ENCODE results near the gene PVRIG.
"Not testable (repeated sequence)": the region's sequence is repeated elsewhere in the genome, so short reads cannot be mapped to it uniquely, and the experiment has no call there.

The PVRIG gene
- total RNA-seq = 0 to 0.24 reads per million in 2 donors

- not testable (repeated sequence) for DNase-seq
Observed at GRCh38 chr7:100219801-100220585, at the start of gene PVRIG. TSS of gene PVRIG (plus strand) at chr7:100219949. CDS start at chr7:100219971, 22 bp downstream.

GRCh38 chr7:100170101-100170897 is 49.5 kb upstream of the PVRIG start:
- DNase-seq = no peak

GRCh38 chr7:100171087-100171681 is 48.6 kb upstream of the PVRIG start:
- peak; percentile 36 for DNase-seq

- DNase-seq = no peak
Observed at GRCh38 chr7:100171840-100172239, 47.9 kb upstream of the PVRIG start.

- DNase-seq = no peak
Observed at GRCh38 chr7:100173806-100174495, 45.8 kb upstream of the PVRIG start.

GRCh38 chr7:100174582-100174981 is 45.2 kb upstream of the PVRIG start:
- no peak for DNase-seq

- no peak for DNase-seq
Observed at GRCh38 chr7:100175296-100175935, 44.3 kb upstream of the PVRIG start.

GRCh38 chr7:100176096-100177044 is 43.4 kb upstream of the PVRIG start:
- DNase-seq = no peak

GRCh38 chr7:100177045-100178001 is 42.4 kb upstream of the PVRIG start, which contains the start of the genes GPC2 and STAG3:
TSS of gene GPC2 (minus strand) at chr7:100177381. CDS start at chr7:100177199, 182 bp downstream.
TSS of gene STAG3 (plus strand) at chr7:100177918. CDS start at chr7:100180557, 2,639 bp downstream.
- peak; percentile 95 for DNase-seq

GRCh38 chr7:100180084-100180483 is 39.7 kb upstream of the PVRIG start:
- not testable (repeated sequence) for DNase-seq

- DNase-seq = not testable (repeated sequence)
Observed at GRCh38 chr7:100182616-100183015, 37.1 kb upstream of the PVRIG start.

- not testable (repeated sequence) for DNase-seq
Observed at GRCh38 chr7:100183090-100183489, 36.7 kb upstream of the PVRIG start.

GRCh38 chr7:100185726-100186125 is 34.0 kb upstream of the PVRIG start:
- DNase-seq = no peak

GRCh38 chr7:100189061-100189460 is 30.7 kb upstream of the PVRIG start:
- no peak for DNase-seq

- DNase-seq = no peak
Observed at GRCh38 chr7:100190048-100190711, 29.6 kb upstream of the PVRIG start.

- DNase-seq = no peak
Observed at GRCh38 chr7:100191775-100192174, 28.0 kb upstream of the PVRIG start.

GRCh38 chr7:100192281-100192862 is 27.4 kb upstream of the PVRIG start:
- DNase-seq = not testable (repeated sequence)

GRCh38 chr7:100192969-100193368 is 26.8 kb upstream of the PVRIG start:
- no peak for DNase-seq

- DNase-seq = no peak
Observed at GRCh38 chr7:100195222-100195621, 24.5 kb upstream of the PVRIG start.
